ENCODE results near the gene GRXCR2.
A peak's percentile ranks its signal among the peaks of the same experiment; 100 is the strongest.

The GRXCR2 gene

GRCh38 chr5:145811834-145812625 lies 60.8 kb downstream of the GRXCR2 start:
- peak; percentile 33 for DNase-seq
- in situ Hi-C loops (cut with HindIII; ENCODE audit: low pct_ligation_motif_present, low pct_unique_long_range_greater_than_20kb, low sequenced_read_pairs) = no loop called here

Data from ACHN (cell line).